HG02840 (cell line): ENCODE data around the gene KRTAP5-5.

Experiments
- ATAC-seq: cut with Tn5 transposase; IDR thresholded peaks from one replicate; pipeline ENCODE4 v1.9.1; 2021; ENCODE audit warnings: mild to moderate bottlenecking, moderate library complexity, moderate number of reproducible peaks; ENCODE audit not compliant: unreplicated experiment, low FRiP score

Gene KRTAP5-5

DNA sequence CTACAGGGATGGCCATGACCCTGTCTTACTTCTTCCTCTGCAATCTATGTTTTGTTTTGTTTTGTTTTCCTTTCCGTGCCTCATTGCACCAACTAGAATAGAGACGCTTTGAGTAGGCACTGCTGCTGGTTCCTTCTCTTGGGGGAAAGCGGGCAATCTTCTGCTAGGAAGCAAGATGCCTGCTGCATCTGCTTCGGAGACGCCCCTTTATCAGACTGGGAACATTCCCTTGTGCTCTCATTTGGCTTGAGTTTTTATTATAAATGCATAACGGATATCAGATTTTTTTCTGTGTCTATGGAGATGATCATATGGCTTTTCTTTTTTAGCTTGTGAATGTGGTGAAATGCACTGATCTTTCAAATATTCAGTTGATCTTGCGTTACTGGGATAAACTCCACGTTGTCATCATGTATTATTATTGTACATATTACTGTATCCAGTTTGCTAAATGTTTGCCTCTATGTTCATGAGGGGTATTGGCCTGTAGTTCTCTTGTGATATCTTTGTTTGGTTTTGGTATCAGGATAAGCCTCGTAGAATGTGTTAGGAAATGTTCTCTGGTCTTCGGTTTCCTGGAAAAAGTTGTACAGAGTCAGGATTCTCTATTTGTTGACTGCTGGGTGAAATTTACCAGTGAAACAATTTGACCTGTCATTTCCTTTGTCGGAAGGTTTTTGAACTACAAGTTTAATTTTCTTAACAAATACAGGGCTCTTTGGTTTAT, 44.0 kb downstream of the KRTAP5-5 start:
- no peak for ATAC-seq

DNA sequence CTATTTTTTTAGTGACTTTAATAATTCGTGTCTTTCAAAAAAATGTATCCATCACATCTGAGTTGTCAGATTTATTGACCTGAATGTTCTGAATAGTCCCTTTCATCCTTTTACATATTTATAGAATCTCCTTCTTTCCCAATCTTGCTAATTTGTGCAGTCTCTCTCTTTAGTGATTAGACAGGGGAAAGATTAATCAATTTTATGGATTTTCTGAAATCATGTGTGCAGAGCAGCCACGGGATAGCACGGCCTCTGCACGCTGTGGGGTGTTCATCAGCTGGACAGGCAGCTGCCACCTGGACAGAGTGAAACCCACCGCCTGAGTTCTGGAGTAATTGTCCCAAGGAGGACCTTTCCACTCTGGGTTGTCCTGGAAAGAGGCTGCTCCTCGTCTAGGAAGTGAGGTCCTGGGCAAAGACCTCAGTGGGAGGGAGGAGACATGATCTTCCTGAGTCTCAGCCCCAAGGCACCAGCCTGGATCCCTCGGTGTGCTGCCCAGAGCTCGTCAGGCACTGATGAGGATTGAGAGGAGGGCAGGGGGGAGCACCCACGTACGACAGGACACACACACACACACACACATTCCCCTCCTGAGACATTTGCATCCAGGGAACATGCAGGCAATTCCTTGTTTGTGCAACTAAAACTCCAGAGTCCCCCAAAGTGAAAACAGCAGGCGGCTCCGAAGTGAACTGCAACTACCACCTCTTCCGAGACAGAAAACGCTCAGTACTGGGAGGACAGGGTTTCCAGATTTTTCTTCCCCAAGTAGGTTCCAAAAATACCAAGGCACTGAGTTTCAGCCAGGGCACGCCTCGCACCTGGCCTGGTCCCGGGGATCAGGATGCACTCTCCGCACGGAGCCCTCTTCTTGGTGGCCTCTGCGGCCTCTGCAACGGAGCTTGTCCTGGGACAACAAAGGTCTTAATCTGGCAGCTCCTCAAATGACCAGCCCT, 44.9 kb downstream of the KRTAP5-5 start:
- ATAC-seq = no peak

DNA sequence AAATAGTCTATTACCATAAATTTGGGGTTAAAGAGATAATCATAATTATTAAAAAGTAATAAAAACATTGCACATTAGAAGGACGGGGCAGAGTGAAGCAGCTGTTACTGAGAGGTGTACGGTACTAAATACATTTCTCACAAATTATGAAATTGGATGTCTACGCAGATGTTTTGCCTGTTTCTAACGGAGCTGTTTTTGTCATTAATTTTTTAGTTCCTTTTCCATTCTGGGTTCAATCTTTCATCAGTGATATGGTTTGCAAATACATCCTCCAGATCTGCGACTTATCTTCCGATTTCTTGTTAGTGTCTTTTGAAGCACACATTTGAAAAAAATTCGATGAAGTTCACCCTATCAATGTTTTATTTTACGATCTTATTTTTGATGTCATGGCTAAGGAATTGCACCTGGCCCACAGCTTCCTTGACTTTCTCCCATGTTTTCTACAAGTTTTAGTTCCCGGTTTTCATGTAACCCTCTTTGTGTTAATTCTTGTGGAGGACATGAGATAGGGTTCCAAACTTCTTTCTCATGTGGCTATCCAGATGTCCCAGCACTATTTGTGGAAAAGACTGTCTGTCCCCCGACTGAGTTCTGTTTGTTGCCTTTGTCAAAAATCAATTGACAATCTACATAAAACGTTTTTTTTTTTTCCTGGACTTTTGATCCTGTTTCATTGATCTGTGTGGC, 46.1 kb downstream of the KRTAP5-5 start:
- ATAC-seq = no peak

DNA sequence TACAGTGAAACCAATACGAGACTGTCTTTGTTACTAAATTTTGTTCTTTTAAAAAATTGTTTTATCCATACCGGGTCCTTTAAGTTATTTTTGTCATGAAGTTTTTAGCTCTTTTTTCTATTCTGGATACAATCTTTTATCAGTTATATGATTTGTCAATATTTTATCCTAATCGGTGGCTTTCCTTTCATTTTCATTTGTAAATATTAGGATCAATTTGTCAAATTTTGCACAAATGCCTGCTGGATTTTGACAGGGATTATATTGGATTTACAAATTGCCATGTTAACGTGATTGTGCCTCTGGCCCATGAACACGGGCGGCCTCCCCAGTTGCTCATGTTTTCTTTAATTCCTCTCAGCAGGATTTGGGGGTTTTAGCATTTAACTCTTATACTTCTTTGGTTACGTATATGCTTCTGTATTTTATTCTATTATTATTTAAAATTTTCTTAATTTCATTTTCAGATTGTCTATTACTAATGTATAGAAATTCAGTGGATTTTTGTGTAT, 46.7 kb downstream of the KRTAP5-5 start:
- no peak for ATAC-seq

DNA sequence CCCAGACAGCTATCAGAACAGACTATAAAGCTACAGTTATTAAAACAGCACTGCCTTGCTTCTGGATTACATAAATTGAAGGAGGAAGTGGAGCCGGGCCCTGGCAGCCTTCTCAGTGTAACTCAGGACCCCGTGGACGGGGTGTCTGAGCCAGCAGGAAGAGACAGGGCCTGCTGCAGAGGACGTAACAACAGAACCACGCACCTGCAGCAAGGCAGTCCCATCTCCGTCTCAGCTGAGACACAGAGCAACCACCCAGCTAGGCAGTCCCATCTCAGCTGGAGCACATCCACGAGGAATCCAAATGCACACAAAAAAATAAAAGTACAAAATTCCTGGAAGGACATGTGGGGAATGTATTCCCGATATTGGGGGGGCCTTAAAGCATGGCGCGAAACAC, 50.3 kb downstream of the KRTAP5-5 start:
- ATAC-seq = no peak
